Measurements from ENCODE around the gene EPB41L5.

GRCh38 chr2:120141300-120142069 lies 128.6 kb downstream of the EPB41L5 start:
- TF ChIP-seq CTCF (IDR thresholded peaks at IDR 0.05; ENCODE audit: low read length) (no peak), EZH2 (optimal IDR thresholded peaks at IDR 0.05; ENCODE audit: low read depth, low read length) (no peak), EZH2phosphoT487 (IDR thresholded peaks at IDR 0.05; ENCODE audit: low read length) (no peak)
